Liver (tissue), 9 donors: ENCODE results near the gene SNRPA. TPM values are rescaled to one million over a fixed set of nuclear protein-coding genes. Genes with fewer than 3 reads are reported as not detected.

Experiments used
- DNase-seq: peaks from one replicate; pipeline ENCODE4 v3.0.0-alpha.2; 2017; ENCODE audit warnings: low spot score
- H3K27ac ChIP-seq, 2 donors: one replicate each; pipeline ENCODE4 v1.7.0; 2013; ENCODE audit warnings: inconsistent platforms in 2 of 2, low read length in 2 of 2, control low read depth in 1 of 2, low read depth in 1 of 2, mild to moderate bottlenecking in 1 of 2
- H3K27me3 ChIP-seq, 4 donors: one replicate each; pipeline versions ENCODE4 v1.6.1 to v1.7.0; 2013; ENCODE audit warnings: low read length in 3 of 4, inconsistent platforms in 1 of 4, mild to moderate bottlenecking in 1 of 4, moderate library complexity in 1 of 4; ENCODE audit not compliant: control insufficient read depth in 4 of 4, insufficient read depth in 4 of 4
- H3K36me3 ChIP-seq, 4 donors: one replicate each; pipeline versions ENCODE4 v1.6.1 to v1.7.0; 2013; ENCODE audit warnings: low read length in 3 of 4, mild to moderate bottlenecking in 3 of 4, low read depth in 1 of 4, moderate library complexity in 1 of 4; ENCODE audit not compliant: control insufficient read depth in 4 of 4, insufficient read depth in 3 of 4
- H3K4me1 ChIP-seq, 4 donors: one replicate each; pipeline versions ENCODE4 v1.6.1 to v1.7.0; 2013; ENCODE audit warnings: low read length in 3 of 4, mild to moderate bottlenecking in 3 of 4, moderate library complexity in 1 of 4; ENCODE audit not compliant: control insufficient read depth in 4 of 4, insufficient read depth in 4 of 4
- H3K4me3 ChIP-seq, 3 donors: one replicate each; pipeline versions ENCODE4 v1.6.1 to v1.7.0; 2013; ENCODE audit warnings: low read length in 3 of 3, control low read depth in 1 of 3, low read depth in 1 of 3, mild to moderate bottlenecking in 1 of 3
- H3K9ac ChIP-seq, 2 donors: one replicate each; pipeline ENCODE4 v1.7.0; 2013; ENCODE audit warnings: low read length in 2 of 2, mild to moderate bottlenecking in 2 of 2, moderate library complexity in 2 of 2, control low read depth in 1 of 2, low read depth in 1 of 2
- H3K9me3 ChIP-seq, 4 donors: one replicate each; pipeline versions ENCODE4 v1.6.1 to v1.7.0; 2013; ENCODE audit warnings: low read length in 3 of 4; ENCODE audit not compliant: control insufficient read depth in 4 of 4
- EGR1 ChIP-seq, 2 donors: IDR thresholded peaks; 2 replicates each; pipeline ENCODE4 v1.6.1; 2016 to 2018; ENCODE audit warnings: antibody characterized with exemption in 2 of 2, low read depth in 2 of 2
- FOXA1 ChIP-seq: IDR thresholded peaks from 2 replicates; pipeline ENCODE4 v1.6.1; 2016; ENCODE audit warnings: antibody characterized with exemption
- FOXA2 ChIP-seq: IDR thresholded peaks from 2 replicates; pipeline ENCODE4 v1.6.1; 2016; ENCODE audit warnings: antibody characterized with exemption
- GABPA ChIP-seq, 2 donors: IDR thresholded peaks in 1 of 2; conservative IDR thresholded peaks in 1 of 2; 2 replicates each; pipeline ENCODE4 v1.6.1; 2016; ENCODE audit warnings: antibody characterized with exemption in 2 of 2, mild to moderate bottlenecking in 1 of 2, moderate library complexity in 1 of 2
- HNF4A ChIP-seq, 2 donors: conservative IDR thresholded peaks; 2 replicates each; pipeline ENCODE4 v1.6.1; 2016; ENCODE audit warnings: antibody characterized with exemption in 2 of 2, mild to moderate bottlenecking in 2 of 2
- HNF4G ChIP-seq: IDR thresholded peaks from 2 replicates; pipeline ENCODE4 v1.6.1; 2016; ENCODE audit warnings: antibody characterized with exemption
- JUND ChIP-seq, 2 donors: IDR thresholded peaks; 2 replicates each; pipeline ENCODE4 v1.6.1; 2016; ENCODE audit warnings: antibody characterized with exemption in 2 of 2
- RAD21 ChIP-seq, 2 donors: IDR thresholded peaks; 2 replicates each; pipeline ENCODE4 v1.6.1; 2016; ENCODE audit warnings: antibody characterized with exemption in 2 of 2, mild to moderate bottlenecking in 2 of 2
- REST ChIP-seq: IDR thresholded peaks from 2 replicates; pipeline ENCODE4 v1.6.1; 2016; ENCODE audit warnings: antibody characterized with exemption, mild to moderate bottlenecking
- SP1 ChIP-seq: IDR thresholded peaks from 2 replicates; pipeline ENCODE4 v1.6.1; 2018; ENCODE audit warnings: antibody characterized with exemption, mild to moderate bottlenecking
- TAF1 ChIP-seq: conservative IDR thresholded peaks from 2 replicates; pipeline ENCODE4 v1.6.1; 2016; ENCODE audit warnings: antibody characterized with exemption, mild to moderate bottlenecking
- YY1 ChIP-seq: IDR thresholded peaks from 2 replicates; pipeline ENCODE4 v1.6.1; 2016; ENCODE audit warnings: antibody characterized with exemption, mild to moderate bottlenecking
- ZBTB33 ChIP-seq: IDR thresholded peaks from 2 replicates; pipeline ENCODE4 v1.6.1; 2016; ENCODE audit warnings: antibody characterized with exemption
- WGBS: extraction: QIAGEN DNeasy Blood & Tissue Kit; methylation state at CpG from one replicate; pipeline ENCODE4 v1.1.7; 2013; 5-methylcytosine and 5-hydroxymethylcytosine counted together
- polyA plus RNA-seq, 2 donors: library from polyadenylated mRNA; stranded (reverse) in 1 of 2; unstranded in 1 of 2; fragments of 200-250 nt in 1 of 2; fragments of >200 nt in 1 of 2; fragmentation: Nextera tagmentation in 1 of 2; extraction: Ambion mirVana in 1 of 2; gene quantifications; one replicate each; pipeline versions ENCODE4 v1.2.1 to v1.2.3, GENCODE V29; 2013 to 2015
- total RNA-seq, 2 donors: library from RNA; depleted of rRNA; stranded (reverse); fragments of >200 nt; gene quantifications; one replicate each; pipeline ENCODE4 v1.2.3, GENCODE V29; 2014
- TF ChIP-seq, protein P1 (sequence below): IDR thresholded peaks from 2 replicates; pipeline ENCODE4 v1.6.1; 2016; ENCODE audit warnings: antibody characterized with exemption
- TF ChIP-seq, protein P2 (sequence below): fragments of 150-350 bp; IDR thresholded peaks from 2 replicates; pipeline ENCODE4 v1.5.1; 2017; ENCODE audit warnings: improper control_type of control experiment, low read depth, low read length; ENCODE audit not compliant: missing input control
- TF ChIP-seq, protein P3 (sequence below): IDR thresholded peaks from 2 replicates; pipeline ENCODE4 v1.6.1; 2016; ENCODE audit warnings: antibody characterized with exemption
- donor health status: healthy.
- donor health status: healthy.
- donor health status: healthy.
- donor health status: healthy.
- donor health status: healthy.

The SNRPA gene
- total and polyA plus RNA-seq, 4 donors, result 11.8 to 27.1 (median 17.0) TPM

DNA sequence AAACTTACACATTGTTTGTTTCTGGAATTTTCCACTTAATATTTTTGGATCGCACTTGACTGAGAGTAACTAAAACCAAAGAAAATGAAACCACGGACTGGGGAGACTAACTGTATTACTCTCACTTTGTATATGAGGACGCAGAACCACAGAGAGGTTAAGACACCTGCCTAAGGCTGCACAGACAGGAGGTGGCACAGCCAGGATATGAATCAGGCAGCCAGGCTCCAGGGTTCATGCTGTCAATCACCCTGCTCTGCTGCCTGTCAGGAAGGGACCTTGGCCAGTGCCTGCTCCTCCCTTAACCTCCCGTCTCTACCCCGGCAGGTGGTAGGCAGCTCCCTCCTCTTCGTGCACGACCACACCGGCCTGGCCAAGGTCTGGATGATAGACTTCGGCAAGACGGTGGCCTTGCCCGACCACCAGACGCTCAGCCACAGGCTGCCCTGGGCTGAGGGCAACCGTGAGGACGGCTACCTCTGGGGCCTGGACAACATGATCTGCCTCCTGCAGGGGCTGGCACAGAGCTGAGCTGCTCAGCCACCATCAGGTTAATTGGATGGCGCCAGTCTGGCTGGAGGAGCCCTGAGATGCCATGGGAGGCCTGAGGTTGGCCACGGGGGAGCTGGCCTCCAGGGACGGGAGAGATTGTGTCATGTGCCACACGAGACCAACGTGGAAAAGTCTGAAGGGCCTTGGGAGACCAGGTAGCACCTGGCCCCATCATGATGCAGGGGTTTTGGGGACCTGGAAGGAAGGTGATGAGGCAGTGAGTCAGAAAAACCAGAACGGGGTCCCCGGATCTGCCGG, 11.8 kb upstream of the SNRPA start:
- Histone ChIP-seq H3K9me3 (no peaks in the 10 kb centered on the region), H3K4me3 (no peak overlapping the region), H3K9ac (no peak overlapping the region), H3K36me3 (peaks cover 7 to 52% (median 20%) of the 10 kb centered on the region in 4 donors), H3K4me1 (peaks cover 0 to 3% (median 1%) of the 10 kb centered on the region in 4 donors), H3K27me3 (no peaks in the 10 kb centered on the region), H3K27ac (no peak overlapping the region)
- TF ChIP-seq SP1 (no peak), EGR1 (IDR thresholded peaks at IDR 0.05; ENCODE audit: low read depth in 2 of 2) (no peak), FOXA2 (no peak), FOXA1 (no peak), GABPA (IDR thresholded peaks at IDR 0.05 in 1 of 2, conservative IDR thresholded peaks at IDR 0.05 in 1 of 2) (no peak), HNF4A (conservative IDR thresholded peaks at IDR 0.05) (no peak), TAF1 (no peak), RAD21 (IDR thresholded peaks at IDR 0.05) (no peak), YY1 (no peak), REST (no peak)
- TF ChIP-seq, protein P1, sequence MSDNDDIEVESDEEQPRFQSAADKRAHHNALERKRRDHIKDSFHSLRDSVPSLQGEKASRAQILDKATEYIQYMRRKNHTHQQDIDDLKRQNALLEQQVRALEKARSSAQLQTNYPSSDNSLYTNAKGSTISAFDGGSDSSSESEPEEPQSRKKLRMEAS, result no peak
- TF ChIP-seq, protein P2, sequence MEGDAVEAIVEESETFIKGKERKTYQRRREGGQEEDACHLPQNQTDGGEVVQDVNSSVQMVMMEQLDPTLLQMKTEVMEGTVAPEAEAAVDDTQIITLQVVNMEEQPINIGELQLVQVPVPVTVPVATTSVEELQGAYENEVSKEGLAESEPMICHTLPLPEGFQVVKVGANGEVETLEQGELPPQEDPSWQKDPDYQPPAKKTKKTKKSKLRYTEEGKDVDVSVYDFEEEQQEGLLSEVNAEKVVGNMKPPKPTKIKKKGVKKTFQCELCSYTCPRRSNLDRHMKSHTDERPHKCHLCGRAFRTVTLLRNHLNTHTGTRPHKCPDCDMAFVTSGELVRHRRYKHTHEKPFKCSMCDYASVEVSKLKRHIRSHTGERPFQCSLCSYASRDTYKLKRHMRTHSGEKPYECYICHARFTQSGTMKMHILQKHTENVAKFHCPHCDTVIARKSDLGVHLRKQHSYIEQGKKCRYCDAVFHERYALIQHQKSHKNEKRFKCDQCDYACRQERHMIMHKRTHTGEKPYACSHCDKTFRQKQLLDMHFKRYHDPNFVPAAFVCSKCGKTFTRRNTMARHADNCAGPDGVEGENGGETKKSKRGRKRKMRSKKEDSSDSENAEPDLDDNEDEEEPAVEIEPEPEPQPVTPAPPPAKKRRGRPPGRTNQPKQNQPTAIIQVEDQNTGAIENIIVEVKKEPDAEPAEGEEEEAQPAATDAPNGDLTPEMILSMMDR, result no peak
- TF ChIP-seq, protein P3, sequence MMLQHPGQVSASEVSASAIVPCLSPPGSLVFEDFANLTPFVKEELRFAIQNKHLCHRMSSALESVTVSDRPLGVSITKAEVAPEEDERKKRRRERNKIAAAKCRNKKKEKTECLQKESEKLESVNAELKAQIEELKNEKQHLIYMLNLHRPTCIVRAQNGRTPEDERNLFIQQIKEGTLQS, result no peak
- DNase-seq, result no peak
- WGBS, result 91% methylated on average over 22 of the region's 22 CpGs

DNA sequence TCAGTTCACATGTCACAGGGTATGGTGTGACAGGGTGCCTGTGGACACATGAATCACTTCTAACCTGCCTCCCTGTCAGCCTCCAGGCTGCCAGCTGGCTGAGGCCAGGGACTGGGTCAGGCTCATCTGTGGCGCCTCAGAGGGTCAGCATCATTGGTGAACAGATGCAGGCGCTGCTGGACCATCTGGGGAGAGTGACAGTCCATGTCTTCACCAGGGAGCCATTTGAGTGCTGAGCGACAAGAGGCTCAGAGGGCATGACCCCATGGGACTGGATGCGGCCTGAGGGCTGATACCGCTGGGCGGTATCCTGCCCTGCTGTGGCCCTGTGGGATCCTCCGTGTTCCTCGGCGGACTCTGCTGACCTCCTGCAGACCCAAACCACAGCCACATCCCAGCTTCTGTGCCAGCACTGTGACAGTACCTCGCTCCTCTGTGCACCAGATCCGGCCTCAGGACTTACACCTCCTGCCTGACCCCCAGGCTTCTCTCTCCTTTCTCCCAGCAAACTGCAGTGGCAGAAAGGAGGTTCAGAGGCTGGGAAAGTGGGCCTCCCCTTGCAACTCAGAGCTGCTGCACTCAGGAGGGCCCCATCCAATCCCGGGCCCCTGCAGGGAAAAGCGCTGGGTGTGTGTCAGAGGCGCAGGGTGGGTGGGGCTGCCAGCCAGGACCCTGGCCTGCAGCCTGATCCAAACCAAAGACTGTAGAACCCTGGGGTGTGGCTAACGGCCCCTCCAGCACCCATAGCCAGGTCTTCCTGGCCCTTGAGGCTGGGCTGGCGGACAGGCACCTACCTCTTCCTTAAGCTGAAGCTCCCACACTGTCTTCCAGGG, 10.9 kb upstream of the SNRPA start:
- Histone ChIP-seq H3K36me3 (peaks cover 7 to 45% (median 17%) of the 10 kb centered on the region in 4 donors), H3K9ac (no peak overlapping the region), H3K27me3 (no peaks in the 10 kb centered on the region), H3K9me3 (no peaks in the 10 kb centered on the region), H3K4me3 (no peak overlapping the region), H3K4me1 (peaks cover 0 to 3% (median 1%) of the 10 kb centered on the region in 4 donors), H3K27ac (no peak overlapping the region)
- WGBS, result 84% methylated on average over 16 of the region's 16 CpGs
- no peak for DNase-seq
- TF ChIP-seq YY1, result no peak
- TF ChIP-seq ZBTB33, result no peak
- no peak for TF ChIP-seq TAF1
- TF ChIP-seq SP1, result no peak
- no peak for TF ChIP-seq JUND (IDR thresholded peaks at IDR 0.05)
- TF ChIP-seq GABPA (IDR thresholded peaks at IDR 0.05 in 1 of 2, conservative IDR thresholded peaks at IDR 0.05 in 1 of 2), result no peak
- TF ChIP-seq FOXA1, result no peak
- no peak for TF ChIP-seq FOXA2
- no peak for TF ChIP-seq HNF4G
- TF ChIP-seq REST, result no peak
- no peak for TF ChIP-seq RAD21 (IDR thresholded peaks at IDR 0.05)
